Stimulated activated CD4-positive, alpha-beta T cell treated with anti-CD3 and anti-CD28 coated beads, Interleukin-1b, Interleukin-23, amount 100 ng/mL, for 4 hours (primary cell): ENCODE results near the gene TSPAN17.
"Not testable (repeated sequence)": the region's sequence is repeated elsewhere in the genome, so short reads cannot be mapped to it uniquely, and the experiment has no call there.

Experiments
- DNase-seq, 2 donors: peaks; one replicate each; pipeline ENCODE4 v3.0.0-alpha.2; 2020; ENCODE audit warnings: low read depth in 2 of 2

Gene TSPAN17, protein sequence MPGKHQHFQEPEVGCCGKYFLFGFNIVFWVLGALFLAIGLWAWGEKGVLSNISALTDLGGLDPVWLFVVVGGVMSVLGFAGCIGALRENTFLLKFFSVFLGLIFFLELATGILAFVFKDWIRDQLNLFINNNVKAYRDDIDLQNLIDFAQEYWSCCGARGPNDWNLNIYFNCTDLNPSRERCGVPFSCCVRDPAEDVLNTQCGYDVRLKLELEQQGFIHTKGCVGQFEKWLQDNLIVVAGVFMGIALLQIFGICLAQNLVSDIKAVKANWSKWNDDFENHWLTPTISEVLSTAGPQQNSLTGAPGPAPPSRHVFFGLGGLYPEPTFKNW

DNA sequence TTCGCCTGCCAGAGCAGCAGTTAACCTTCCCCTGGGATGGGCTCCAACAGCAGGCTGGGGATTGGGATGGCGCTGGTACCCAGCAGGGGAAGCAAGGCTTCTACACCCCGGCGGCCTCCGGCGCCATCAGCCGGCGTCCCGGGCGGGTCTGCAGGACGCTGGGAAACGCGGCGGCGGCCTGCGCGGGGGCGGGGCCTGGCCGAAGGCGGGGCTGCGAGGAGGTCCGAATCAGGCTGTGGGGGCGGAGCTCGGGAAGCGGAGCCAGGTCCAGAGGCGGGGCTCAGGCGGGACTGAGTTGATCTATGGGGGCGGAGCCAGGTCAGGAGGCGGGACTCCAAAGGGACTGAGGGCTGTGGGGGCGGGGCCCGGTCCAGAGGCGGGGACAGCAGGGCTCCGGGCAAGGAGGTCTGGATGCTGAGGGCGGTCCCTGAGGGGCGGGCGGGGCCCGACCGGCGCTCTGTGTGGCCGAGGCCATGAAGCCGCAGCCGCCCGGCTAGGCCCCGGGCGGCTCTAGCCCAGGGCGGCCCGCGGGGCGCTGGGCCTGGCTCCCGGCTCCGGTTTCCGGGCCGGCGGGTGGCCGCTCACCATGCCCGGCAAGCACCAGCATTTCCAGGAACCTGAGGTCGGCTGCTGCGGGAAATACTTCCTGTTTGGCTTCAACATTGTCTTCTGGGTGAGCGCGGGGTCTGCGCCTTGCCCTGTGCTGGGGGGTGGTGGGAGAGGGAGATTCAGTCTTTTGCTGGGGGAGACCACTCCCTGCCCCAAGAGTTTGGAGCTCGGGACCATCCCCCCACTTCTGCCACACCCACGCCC, at the start of gene TSPAN17:
TSPAN17 (plus strand) TSS at position 455 of the 813 bp plus-strand sequence; CDS start at position 587, 132 bp downstream.
- DNase-seq, result peak; percentile 94 to 99

DNA sequence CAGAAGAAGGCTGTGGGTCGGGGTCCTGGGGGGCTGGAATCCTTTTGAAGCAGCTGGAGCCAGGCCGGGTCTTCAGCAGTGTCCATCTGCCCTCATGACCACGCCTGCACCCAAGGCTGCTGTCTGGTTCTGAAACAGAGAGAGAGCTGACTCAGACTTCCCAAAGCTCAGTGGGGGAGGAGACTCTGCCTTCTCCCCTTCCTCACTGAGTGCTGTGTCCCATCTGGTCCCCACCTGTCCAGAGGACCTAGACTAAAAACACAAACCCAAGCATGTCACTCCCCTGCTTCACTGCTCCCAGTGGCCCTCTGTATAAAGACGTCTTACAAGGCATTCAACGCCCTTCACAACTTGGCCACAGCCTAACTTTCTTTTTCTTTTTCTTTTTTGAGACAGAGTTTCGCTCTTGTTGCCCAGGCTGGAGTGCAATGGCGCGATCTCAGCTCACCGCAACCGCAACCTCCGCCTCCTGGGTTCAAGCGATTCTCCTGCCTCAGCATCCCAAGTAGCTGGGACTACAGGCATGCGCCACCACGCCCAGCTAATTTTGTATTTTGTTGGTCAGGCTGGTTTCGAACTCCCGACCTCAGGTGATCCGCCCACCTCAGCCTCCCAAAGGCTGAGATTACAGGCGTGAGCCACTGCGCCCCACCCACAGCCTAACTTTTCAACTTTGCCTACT, 47.4 kb upstream of the TSPAN17 start:
- DNase-seq, result not testable (repeated sequence)

DNA sequence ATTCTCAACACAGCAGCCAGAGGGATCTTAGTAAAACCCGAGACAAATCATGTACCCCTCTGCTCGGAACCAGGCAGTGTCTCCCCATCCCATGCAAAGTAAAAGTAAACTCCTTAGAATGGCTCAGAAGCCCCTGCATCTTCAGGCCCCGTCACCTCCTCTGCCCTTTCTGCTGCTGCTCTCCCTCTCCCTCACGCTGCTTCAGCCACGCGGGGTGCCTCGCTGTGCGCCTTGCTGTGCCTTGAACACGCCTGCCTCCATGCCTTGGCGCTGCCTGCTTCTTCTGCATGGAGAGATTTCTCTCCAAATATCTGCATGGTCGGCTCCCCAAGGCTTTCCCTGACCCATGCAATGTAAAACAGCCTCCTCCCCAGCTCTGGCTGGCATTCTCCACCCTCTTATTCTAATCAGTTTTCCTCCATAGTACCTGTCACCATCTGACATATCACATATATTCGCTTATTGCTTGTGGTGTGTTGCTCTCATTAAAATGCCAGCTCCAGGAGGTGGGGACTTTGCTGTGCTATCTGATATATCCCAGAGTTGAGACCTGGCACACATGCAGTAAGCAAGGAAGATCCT, 45.3 kb upstream of the TSPAN17 start:
- DNase-seq, result no peak

DNA sequence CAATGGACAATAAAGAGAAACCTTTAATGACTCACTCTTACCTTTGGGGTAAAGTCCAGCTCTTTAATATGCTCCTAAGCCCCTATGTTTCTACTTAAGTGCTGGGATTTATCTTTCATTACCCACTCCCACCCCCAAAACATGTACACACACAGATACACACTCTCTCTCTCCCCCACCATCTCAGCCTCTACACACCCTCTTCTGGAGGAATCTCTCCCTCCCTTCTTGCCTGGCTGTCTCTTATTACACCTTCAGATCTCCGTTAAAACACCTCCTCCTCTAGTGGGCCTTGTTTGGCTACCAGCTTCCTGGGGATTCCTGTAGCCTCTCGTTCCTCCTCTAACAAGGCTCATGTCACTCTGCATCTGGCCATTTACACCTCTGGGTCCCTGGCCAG, 44.2 kb upstream of the TSPAN17 start:
- DNase-seq, result no peak

DNA sequence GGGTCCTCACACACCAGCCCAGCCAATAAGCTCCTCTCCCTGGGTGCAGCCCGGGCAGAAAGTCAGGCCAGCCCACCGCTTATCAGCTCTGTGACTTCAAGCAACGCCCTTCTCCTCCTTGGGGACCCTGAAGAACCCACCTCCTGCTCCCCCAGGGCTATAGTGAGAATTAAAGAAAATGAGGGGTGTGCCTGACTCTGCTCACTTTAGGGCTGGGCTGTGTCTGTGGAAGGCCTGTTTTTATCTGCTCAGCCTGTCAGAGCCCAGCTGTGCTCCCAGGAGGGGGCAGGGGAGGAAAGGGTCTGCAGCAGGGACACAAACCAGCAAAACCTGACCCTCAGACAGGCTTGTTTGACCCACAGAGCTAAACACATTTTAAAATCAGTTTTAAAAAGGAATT, 41.3 kb upstream of the TSPAN17 start:
- DNase-seq, result no peak

DNA sequence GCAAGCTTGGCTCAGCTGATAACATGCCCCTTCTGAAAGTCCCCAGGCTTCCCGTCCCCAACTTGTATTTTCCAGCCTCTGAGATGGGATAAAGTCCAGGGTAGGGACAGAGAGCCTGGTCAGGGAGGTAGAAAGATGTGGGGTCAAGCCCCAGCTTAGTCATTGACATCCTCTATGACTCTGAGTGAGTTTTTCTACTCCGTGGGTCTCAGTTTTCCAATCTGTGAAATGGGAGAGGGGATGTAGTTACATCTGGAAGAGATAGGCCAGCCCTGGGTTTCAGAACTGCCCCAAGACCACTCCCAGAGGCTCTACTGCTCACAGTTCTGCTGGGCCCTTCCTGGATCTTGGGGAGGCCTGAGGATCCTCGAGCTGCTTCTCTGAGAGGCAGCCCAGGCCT, 40.4 kb upstream of the TSPAN17 start:
- DNase-seq, result no peak

DNA sequence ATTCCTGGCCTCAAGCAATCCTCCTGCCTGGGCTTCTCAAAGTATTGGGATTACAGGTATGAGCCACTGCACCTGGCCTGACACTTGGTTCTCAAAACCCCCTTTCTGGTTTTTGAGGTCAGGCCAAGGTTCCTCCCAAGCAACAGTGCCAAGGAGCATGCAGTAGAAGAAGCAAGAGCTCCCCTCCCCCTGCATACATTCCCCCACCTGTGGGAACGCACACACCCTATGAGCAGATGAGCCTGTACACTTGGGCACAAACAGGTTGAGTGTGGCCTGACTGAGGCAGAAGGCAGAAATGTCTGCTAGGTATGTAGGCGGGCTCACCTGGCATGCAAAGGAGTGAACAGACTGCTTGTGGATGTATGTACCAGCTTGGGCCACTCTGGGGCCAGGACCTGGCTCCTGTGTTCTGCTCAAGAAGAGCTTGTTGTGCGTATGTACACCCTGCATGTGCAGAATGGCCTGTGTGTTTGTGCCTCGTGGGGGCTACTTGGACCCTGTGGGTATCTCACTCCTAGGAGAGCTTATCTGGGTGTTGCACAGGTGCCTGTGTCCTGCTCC, 39.1 kb upstream of the TSPAN17 start:
- no peak for DNase-seq

DNA sequence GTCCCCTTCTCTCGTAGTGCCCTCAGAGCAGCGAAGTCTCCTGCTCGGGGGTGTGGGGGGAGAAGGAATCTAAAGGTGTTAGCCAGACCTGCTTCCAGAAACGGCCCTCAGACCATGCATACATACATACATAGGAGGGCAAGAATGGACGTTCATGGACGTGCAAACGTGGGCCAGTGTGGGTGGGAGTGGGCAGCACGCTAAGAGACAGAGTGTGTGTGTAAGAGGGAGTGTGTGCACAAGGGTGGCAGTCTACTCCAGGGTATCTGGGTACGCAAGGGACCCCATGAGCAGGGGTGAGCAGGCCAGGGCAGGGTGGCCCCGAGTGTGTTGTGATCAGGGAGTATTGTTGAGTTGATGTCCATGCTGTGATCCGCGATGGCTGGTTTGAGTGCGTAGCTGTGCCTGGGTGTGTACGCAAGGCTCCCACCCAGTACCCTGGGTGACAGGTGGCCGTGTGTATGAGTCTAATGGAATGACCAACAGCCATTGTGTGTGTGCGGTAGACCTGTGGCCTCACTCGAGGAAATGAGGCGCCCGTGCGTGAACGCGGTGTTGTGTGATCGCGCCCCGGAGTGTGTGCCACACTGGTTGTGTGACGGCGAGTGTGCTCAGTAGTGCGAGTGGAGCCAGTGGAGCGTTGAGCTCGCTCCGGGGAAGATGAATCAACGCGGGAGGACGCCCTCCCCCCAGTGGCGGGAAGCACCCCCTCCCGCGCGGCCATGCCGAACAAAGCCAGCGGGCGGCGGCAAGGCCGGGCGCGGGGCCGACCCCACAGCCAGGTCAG, 38.2 kb upstream of the TSPAN17 start:
- DNase-seq, result peak in 1 of 2 donors; percentile 20

DNA sequence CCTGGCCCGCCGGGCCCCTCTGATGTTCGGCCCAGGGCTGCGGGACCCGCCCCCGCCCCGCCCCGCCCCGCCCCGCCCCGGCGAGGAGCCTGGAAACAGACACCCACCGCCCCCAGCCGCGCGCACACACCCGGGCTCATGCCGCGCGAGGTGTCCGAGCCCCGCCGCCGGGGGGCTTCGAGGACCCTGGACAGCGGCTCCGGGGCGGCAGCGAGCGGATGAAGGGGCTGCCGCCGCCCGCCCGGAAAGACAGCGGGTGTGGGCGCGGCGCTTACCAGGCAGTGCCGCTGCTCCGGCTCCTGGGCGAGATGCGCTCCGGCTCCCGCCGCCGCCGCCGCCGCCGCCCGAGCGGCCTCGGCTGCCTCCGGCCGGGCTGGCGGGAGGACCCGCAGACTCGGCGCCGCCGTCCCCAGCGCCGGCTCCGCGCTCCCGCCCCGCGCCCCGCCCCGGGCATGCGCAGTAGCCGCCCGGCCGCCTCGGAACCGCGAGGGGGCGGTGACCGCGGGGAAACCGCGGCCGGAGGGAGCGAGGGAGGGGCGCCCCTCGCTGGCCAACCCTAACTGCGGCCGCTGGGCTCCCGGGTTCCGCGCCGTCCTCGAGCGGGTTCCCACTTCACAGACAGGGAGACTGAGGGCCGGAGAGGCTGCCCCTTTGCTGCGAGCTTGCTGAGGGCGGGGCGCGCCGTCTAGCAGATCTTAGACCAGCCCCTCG, 37.4 kb upstream of the TSPAN17 start, which contains the start of gene GPRIN1:
GPRIN1 (minus strand) TSS at position 433 of the 711 bp plus-strand sequence. CDS start 10,322 bp downstream, outside the sequence.
- DNase-seq, result peak; percentile 30 to 68

DNA sequence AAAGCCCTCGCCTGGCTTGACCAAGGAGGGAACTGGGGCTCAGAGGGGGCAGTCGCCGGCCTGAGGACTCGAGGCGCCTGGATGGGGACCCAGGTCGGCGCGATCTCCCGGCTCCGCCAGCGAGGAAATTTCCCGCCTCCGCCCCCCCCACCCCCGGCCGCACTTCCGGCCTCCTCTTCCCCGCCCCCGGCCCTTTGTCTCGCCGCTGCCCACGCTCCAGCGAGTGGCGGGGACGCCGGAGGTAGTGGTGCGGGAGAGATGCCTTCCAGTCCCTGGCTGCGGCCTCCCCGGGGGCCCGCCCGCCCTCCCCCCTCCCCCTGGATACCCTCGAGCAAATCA, 36.9 kb upstream of the TSPAN17 start:
- no peak for DNase-seq

DNA sequence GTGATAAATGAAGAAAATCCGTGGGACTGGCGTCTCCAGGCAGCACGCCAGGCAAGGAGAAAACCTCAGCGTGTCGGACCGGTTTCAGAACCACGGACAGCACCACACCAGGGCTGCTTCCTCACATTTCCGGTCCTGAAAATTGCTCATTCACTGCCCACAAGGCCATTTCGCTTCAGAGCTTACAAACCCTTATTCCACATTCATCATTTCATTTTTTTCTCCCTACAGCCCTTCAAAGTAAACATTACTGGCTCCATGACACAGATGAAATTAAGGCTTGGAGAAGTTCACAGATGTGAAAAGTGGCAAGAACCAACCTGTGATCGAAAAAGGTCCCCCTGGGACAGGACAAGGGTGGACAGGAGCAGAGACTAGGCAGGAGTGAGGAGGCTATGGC, 35.8 kb upstream of the TSPAN17 start:
- no peak for DNase-seq

DNA sequence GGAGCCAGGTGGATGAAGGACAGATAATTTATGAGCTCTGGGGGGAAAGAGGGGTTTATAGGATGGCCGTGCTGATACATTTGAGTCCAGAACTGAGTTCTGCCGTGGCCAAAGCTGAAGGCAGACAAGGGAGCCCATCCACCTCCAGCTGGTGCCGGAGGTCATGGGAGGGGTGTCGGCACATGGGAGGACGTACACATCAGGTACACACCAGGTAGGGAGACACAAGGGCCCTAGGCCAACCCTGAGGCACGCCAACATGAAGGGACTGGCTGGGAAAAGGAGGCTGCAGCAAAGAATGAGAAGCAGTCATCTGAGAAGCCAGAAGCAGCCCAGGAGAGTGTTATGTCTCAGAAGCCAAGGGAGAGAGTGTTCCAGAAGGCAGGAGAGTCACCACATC, 35.3 kb upstream of the TSPAN17 start:
- DNase-seq, result no peak

DNA sequence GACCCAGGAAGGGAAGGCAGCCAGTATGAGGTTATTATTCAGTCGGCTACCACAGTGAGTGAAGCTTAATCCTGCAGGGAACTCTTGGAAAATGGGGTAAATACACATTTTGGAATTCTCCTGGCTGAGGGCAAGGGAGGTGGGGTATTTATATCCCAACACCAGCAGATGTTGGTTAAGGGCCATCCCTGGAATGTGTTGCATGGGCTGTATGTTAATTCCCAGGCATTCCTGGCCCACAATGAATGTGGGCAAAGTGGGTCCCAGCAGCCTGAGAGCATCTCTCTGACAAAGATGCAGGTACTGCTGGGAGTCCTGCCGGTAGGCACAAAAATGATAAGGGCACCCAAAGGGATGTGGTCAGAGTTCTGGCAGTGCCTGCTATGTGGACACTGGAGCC, 34.4 kb upstream of the TSPAN17 start:
- no peak for DNase-seq

DNA sequence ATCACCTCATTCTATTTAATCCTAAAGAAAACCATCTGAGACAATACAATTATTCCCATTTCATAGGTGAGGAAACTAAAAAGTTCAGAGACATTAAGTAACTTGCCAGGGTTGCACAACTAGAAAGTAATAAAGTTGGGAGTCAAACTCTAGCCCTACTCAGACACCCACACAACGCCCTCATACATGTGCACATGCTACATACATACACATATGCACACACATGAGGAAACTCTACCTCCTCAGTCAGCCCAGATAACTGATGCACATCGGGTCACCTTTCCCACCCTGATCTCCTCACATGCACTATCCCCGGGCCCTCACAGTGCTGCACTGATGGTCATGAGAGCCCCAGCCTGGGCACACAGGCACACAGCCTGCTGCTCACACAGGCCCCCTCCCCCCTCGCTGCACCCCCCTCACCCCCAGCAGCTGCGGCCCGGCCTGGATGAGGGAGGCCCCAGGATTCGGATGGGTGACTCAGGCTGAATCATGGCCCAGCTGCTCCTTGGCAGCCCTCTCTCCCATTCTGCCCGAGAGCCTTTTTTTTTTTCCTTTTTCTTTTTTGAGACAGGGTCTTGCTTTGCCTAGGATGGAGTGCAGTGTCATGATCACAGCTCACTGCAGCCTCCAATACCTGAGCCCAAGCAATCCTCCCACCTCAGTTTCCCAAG, 32.3 kb upstream of the TSPAN17 start:
- no peak for DNase-seq

DNA sequence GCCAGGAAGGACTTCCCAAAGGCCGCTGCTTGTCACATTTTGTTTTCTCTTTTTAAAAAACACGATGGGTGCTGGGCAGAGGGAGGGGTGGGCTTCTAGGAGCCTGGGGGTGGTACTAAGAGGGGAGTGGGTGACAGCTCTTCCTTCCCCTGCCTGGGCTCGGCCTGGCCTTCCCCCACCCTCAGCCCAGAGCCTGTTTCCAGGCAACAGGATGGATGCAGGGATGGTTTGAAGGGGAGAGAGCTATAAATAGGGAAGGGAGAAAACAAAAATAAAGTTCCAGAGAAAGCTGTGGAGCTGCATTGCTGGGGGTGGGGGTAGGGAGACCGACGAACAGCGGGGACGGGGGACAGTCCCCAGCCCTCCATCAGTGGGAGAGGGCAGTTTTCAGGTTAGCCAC, 30.8 kb upstream of the TSPAN17 start:
- no peak for DNase-seq

DNA sequence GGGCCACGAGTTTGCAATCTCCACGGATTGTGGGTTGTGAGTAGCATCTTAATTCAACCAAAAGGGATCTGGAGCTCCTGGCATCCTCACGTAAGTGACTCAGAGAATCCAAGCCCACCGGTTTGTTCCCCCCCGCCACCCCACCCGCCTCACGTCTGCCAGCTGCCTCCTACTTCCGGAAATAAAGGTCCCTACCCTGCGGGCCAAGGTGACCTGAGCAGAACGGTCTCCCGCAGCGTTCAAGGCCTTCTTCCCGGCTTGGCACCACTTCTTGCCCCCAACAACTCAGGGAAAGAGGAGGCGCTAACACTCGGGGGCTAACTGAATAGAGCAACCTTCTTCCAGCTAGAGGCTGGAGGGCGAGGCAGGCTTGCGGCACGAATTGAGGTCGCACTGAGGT, 28.5 kb upstream of the TSPAN17 start:
- DNase-seq, result no peak

DNA sequence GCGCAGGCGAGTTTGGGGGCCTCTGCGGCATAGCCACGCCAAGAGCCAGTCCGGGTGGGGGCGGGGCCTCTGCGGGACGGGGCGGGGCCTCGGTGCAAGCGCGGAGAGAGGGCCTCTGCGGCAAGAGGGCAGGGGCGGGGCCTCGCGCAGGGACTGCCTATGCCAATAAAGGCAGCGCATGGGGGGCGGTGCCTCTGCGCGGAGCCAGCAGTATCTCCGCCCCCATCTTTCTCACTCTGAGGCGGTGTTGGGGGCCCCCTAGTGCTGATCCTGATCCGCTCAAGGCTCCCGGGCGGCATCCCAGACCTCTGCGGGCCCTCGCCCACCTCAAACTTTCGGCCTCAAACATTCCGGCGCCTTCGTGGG, 28.1 kb upstream of the TSPAN17 start:
- DNase-seq, result peak; percentile 63 to 76

DNA sequence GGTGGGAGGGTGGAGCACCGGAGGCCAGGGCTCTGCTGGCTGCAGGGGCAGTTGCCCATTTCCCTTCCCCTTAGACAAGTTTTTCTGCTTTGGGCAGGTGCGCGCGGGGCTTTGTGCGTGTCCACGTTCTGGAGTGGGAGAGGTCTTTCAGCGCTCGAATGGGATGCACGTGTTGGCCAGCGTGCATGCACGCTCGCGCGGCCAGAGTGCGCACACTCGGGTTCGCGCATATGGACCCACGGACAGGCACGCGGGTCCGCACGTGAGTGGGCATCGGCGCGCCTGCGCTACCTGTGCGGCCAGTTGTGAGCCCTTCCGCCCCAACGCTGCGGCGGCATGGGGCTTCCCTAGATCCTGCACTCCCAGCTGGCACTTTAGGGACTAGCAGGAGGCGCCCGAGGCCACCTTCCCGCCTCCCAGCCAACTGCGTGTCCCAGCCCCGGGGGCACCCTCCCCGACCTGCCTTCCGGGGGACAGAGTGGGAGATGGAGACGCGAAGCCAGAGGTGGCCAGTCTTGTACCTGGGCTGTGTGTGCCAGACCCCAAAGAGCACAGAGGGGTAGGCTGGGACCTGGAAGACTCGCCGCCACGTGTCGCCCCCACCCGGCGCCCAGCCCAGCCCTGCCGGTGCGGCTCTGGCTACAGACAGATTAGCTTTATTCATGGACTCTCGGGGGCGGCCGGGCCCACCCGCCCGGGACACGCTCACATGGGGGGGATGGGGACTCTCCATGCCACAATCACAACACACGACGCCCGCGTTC, 27.5 kb upstream of the TSPAN17 start:
- no peak for DNase-seq

DNA sequence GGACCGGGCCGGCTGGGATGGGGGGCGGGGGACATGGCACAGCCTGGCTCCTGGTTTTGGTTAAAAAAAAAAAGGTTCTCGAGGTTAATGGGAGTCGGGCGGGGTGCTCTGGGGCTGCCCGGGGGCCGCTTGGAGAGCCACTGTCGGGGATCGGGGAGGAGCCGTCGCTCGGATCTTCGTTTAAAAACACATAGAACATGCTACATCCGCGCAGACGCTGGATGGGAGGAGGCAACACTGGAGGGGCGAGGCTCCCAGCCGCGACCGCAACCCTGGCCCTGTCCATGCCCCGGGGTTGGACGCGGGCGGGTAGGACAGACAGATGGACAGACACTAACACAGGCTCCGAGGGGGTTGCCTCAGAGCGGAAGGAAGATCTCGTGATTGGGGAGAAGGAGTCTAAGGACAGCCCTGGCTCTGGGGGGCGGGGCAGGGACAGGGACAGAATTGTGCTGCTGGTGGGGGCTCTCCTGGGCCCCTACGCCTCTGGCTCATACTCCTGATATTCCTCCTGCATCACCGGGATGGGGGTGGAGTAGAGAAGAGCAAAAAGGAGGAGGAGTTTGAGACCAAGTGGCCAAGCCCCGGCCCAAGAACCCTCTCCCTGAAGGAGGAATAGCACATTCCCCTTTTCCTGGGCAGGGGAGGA, 26.8 kb upstream of the TSPAN17 start:
- DNase-seq, result no peak
